ENCODE data around the gene PHF19. TPM values are rescaled to one million over a fixed set of nuclear protein-coding genes. Genes with fewer than 3 reads are reported as not detected.

Gene PHF19
- total and polyA plus RNA-seq, 2 donors (not counting 3 experiments of a cell fraction or from before 2014, with no cell fraction given) = 102 to 153 TPM

- ChIA-PET POLR2A (interaction anchor here (0.6 kb wide), 1 partner anchor 22 kb away, joined by 5 read pairs; no protein-coding TSS in a partner anchor), CTCF (interaction anchor here (1.0 to 1.8 kb wide), 2 partner anchors 17 to 57 kb away, joined by 3 to 4 read pairs; no protein-coding TSS in a partner anchor)
- TF ChIP-seq POLR2A (IDR thresholded peaks at IDR 0.05; ENCODE audit: low read depth, low read length) (no peak), JUN (IDR thresholded peaks at IDR 0.05; ENCODE audit: borderline replicate concordance, insufficient read depth, insufficient read length, low read depth) (no peak), POLR2AphosphoS5 (IDR thresholded peaks at IDR 0.05; ENCODE audit: insufficient read depth, low read depth, low read length) (no peak), FOS (IDR thresholded peaks at IDR 0.05; ENCODE audit: borderline replicate concordance, insufficient read depth, low read length) (no peak), GATA2 (IDR thresholded peaks at IDR 0.05; ENCODE audit: insufficient read depth, insufficient read length, low read depth, low read length) (no peak), MAX (IDR thresholded peaks at IDR 0.05; ENCODE audit: insufficient read depth, insufficient read length) (no peak), EZH2 (IDR thresholded peaks at IDR 0.05; ENCODE audit: borderline replicate concordance, low read depth, low read length, severe bottlenecking) (no peak), MYC (IDR thresholded peaks at IDR 0.05; ENCODE audit: low read depth, low read length) (no peak), CTCF (IDR thresholded peaks at IDR 0.05; ENCODE audit: extremely low read depth in 1 of 2, insufficient read depth in 1 of 2, low read depth in 1 of 2, low read length in 2 of 2) (no peak)
- H2AFZ ChIP-seq (ENCODE audit: low read depth, low read length) = no peak overlapping the region
- DNase-seq (ENCODE audit: low read depth, low spot score) (no peak), FAIRE-seq (no peak)
- H3K79me2 ChIP-seq (ENCODE audit: control insufficient read depth, insufficient read depth, low read length) = peaks cover 17% of the 10 kb centered on the region
- no peaks in the 10 kb centered on the region for H3K36me3 ChIP-seq (ENCODE audit: control insufficient read depth in 2 of 2, extremely low read depth in 1 of 2, insufficient read depth in 2 of 2, low read length in 2 of 2)
- no peaks in the 10 kb centered on the region for H3K9me3 ChIP-seq (replicated peaks; ENCODE audit: control insufficient read depth, insufficient read depth, low read length)
- H3K27me3 ChIP-seq (ENCODE audit: control insufficient read depth in 2 of 2, insufficient read depth in 2 of 2, low read length in 2 of 2) = no peaks in the 10 kb centered on the region
- no peak overlapping the region for H3K9ac ChIP-seq (replicated peaks; ENCODE audit: extremely low read depth, insufficient read depth, low read length)
- H3K9me1 ChIP-seq (replicated peaks; ENCODE audit: control insufficient read depth, extremely low read depth, insufficient read depth, low read length) = no peaks in the 10 kb centered on the region
- no peak overlapping the region for H3K27ac ChIP-seq (ENCODE audit: insufficient read depth, low read depth, low read length)
- intact Hi-C loops (cut with micrococcal nuclease) (loop anchor here (5.0 kb wide), 1 partner anchor 103 kb away; no protein-coding TSS in a partner anchor), dilution Hi-C loops (cut with MboI; ENCODE audit: extremely low pct_ligation_motif_present, low sequenced_read_pairs) (no loop called here)
- H3K4me1 ChIP-seq (ENCODE audit: control insufficient read depth, extremely low read depth, insufficient read depth, low read length) = peaks cover 23% of the 10 kb centered on the region
- no peak overlapping the region for H3K4me3 ChIP-seq (replicated peaks in 1 of 3; ENCODE audit: insufficient read depth in 1 of 3, low read depth in 1 of 3, low read length in 3 of 3)
- BruUV-seq (replicated peaks) = no TSS peak
- no peaks in the 10 kb centered on the region for H4K20me1 ChIP-seq (replicated peaks; ENCODE audit: control insufficient read depth, extremely low read depth, insufficient read depth, low read length)
- H3K4me2 ChIP-seq (ENCODE audit: insufficient read depth, low read length) = no peak overlapping the region
Observed at GRCh38 chr9:120879446-120879845, 2.5 kb upstream of the PHF19 start.
